ENCODE results near the gene NUTM2D.
"Not testable (repeated sequence)": the region's sequence is repeated elsewhere in the genome, so short reads cannot be mapped to it uniquely, and the experiment has no call there.

Gene NUTM2D, protein sequence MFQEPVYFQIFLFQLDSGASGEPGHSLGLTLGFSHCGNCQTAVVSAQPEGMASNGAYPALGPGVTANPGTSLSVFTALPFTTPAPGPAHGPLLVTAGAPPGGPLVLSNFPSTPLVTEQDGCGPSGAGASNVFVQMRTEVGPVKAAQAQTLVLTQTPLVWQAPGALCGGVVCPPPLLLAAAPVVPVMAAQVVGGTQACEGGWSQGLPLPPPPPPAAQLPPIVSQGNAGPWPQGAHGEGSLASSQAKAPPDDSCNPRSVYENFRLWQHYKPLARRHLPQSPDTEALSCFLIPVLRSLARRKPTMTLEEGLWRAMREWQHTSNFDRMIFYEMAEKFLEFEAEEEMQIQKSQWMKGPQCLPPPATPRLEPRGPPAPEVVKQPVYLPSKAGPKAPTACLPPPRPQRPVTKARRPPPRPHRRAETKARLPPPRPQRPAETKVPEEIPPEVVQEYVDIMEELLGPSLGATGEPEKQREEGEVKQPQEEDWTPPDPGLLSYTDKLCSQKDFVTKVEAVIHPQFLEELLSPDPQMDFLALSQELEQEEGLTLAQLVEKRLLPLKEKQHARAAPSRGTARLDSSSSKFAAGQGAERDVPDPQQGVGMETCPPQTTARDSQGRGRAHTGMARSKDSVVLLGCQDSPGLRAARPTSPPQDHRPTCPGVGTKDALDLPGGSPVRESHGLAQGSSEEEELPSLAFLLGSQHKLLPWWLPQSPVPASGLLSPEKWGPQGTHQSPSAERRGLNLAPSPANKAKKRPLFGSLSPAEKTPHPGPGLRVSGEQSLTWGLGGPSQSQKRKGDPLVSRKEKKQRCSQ

DNA sequence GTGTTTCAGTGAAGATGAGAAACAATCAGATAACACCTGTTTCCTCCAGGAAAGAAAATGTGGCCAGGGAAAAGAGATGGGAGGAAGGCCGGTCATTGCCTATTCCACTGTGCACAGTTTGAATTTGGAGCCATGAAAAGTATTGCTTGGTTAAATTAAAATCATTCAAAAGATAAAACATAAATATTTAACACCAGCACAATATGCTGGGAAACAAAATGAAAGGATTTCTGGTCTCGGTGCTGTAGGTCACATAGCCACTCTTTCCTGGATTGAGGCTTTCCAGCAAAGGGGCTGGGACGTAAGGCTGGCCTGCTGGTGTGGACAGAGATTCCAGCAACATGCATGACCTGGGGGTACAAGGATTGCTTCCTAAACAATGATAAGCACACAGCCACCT is at the start of gene NUTM2D:
NUTM2D (plus strand) TSS at position 301 of the 400 bp plus-strand sequence. CDS start 522 bp downstream, outside the sequence.
- DNase-seq: not testable (repeated sequence)

DNA sequence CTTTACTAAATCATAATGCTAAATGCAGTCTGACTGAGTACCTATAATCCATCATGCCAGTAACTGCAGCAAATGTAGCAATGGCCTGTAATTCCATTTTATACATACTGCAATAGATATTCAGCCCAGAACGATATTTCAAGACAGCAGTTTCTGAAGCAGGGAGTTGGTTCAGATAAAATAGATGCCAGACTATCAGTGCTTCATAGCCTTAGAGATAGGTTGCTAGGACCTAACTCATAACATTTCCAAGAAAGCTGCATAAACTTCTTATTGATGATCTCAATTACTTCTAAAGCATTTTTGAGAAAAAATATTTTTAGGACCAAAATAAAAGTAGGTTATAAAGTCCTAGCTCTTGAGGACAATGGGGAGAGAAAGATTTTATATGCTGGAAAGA is 48.8 kb upstream of the NUTM2D start:
- DNase-seq: not testable (repeated sequence)

DNA sequence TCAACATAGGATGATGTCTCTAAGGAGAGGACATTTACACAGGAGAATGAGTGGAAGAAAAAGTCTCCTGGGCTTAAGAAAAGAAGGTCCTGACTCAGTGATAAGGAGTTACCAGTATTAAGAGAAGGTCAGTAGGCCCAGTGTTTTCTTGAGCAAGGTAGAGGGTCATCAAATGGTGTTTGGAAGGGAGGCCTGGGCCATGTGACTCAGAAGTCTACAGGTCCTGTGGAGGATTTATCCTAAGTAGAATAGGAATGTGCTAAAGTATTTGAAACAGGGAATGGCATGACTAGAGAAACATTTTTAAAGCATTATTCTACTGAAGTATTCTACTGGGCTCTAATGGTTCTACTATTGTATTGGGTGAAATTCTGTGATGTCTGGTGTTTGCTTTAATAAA is 47.9 kb upstream of the NUTM2D start:
- DNase-seq: not testable (repeated sequence)

DNA sequence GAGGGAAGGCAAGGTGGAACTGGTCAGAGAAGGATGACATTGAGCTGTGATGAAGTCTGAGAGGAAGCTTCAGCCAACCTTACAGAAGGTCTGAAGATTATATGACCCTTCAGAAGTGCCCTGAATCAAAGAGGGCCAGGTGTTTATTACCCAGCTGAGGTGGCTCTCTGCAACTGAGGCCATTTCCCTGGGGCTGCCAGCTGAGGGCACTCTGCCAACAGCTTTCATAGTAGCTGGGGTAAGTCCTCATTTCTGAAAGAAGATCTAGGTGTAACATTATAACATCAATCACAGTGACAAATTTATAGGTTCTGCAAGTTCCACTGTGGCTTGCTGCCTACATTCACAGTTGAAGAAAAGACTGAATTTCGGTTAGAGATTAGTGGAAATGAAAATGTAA is 46.0 kb upstream of the NUTM2D start:
- DNase-seq: not testable (repeated sequence)

- not testable (repeated sequence) for DNase-seq
These were observed 43.7 kb upstream of the NUTM2D start for GRCh38 chr10:87313649-87314359.

GRCh38 chr10:87314360-87314973 is 43.1 kb upstream of the NUTM2D start:
- not testable (repeated sequence) for DNase-seq

DNA sequence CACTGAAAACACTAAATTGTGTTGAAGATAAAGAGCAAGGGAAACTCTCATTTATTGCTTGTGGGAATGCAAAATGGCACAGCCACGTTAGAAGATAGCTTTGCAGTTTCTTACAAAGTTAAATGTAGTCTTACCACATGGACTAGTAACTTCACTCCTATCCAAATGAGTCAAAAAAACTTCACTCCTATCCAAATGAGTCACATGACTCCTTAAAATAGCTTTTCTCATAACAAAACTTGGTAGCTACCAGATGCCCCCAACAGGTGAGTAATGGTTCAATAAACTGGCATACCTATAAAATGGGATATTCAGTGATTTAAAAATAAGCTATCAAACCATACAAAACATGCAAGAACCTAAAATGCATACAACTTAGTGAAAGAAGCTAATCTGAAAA is 36.0 kb upstream of the NUTM2D start:
- DNase-seq: not testable (repeated sequence)

GRCh38 chr10:87324559-87324958 is 33.0 kb upstream of the NUTM2D start:
- not testable (repeated sequence) for DNase-seq

- not testable (repeated sequence) for DNase-seq
These were observed 29.6 kb upstream of the NUTM2D start for GRCh38 chr10:87327958-87328357.

- not testable (repeated sequence) for DNase-seq
These were observed 28.4 kb upstream of the NUTM2D start for GRCh38 chr10:87329131-87329530.

- DNase-seq: not testable (repeated sequence)
These were observed 24.9 kb upstream of the NUTM2D start for GRCh38 chr10:87332687-87333086.

DNA sequence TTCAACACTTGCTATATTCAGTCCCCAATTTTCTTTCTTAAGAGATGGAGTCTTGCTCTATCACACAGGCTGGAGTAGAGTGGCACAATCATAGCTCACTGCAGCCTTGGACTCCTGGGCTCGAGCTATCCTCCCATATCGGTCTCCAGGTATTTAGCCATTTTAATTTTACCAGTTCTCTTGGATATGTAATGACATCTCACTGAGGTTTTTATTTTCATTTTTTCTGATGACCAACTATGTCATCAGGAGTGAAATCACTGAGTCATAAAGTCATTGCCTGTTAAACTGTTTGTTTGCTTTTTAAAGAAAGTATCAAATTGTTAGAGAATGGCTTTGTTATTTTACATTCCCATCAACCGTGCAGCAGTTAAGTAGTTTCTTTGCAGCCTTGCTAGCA is 17.1 kb upstream of the NUTM2D start:
- DNase-seq: not testable (repeated sequence)

GRCh38 chr10:87341546-87342142 is 15.9 kb upstream of the NUTM2D start:
- DNase-seq: not testable (repeated sequence)

DNA sequence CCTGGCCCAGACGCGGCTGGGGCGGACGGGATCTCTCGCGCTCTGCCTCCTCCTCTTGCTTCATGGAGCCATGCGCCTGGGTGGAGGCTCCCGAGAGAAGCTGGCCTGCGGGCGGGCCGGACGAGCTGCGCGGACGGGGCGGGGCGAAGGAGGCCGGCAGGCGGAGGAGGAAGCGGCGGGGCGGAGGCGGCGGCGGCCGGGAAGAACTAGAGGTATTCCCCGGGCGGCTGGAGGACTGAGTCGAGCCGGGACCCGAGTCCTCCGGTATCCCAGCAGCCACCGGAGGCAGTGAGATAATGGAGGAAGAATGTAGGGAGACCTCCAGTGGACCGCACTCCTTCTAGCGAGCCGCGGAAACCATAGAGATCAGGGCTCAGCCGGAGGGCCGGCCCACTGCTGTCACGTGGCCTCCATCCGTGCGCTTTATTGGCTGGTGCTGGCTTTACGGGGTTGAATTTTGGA is 15.3 kb upstream of the NUTM2D start:
- DNase-seq: peak; percentile 46

DNA sequence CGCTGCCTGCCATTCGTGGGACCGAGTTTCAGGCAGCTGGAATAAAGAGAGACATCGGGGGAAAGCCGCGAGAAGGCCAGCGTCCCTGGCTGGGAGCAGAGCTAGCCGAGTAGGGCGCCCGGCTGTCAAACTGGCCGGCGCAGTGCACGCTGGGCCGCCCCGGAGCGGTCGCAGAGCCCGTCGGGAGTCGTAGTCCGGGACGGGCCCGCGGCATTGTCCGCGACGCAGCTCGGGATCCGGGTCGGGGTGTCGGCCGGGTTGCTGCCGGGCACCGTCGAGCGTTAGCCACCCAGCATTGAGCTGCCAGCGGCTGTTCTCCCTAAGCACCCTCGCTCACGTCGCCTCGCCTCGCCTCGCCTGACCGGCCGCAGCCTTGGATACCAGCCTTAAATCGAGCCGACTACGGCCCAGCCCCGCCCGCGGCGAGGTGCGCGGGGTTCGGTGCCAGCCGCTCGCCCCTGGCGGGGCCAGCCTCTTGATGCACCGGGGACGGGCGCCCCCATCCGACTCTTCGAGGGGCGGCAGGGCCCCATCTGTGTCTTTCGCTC is 14.8 kb upstream of the NUTM2D start:
- DNase-seq: peak; percentile 6

DNA sequence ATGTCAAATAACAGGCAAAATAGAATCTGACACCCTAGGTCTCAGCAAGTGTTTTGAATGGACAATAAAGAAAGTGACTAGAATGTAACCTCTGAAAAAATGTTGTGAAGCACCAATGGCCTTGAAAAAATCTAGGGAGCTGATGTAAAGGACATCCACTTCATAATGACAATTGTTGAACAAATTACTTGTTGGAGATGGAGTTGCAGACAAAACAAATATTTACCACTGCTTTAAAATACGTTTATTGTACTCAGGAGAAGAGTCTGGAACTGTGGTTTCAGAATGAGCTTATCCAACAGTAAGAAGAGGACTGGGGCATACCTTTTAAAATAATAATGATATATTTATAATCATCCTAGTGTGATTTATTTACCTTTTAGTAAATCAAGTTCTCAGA is 11.8 kb upstream of the NUTM2D start:
- not testable (repeated sequence) for DNase-seq

DNA sequence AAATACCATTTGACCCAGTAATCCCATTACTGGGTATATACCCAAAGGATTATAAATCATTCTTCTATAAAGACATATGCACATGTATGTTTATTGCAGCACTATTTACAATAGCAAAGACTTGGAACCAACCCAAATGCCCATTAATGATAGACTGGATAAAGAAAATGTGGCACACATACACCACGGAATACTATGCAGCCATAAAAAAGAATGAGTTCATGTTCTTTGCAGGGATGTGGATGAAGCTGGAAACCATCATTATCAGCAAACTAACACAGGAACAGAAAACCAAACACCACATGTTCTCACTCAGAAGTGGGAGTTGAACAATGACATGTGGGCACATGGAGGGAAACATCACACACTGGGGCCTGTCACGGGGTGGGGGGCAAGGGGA is 7.4 kb upstream of the NUTM2D start:
- not testable (repeated sequence) for DNase-seq

GRCh38 chr10:87352825-87353224 is 4.7 kb upstream of the NUTM2D start:
- DNase-seq: not testable (repeated sequence)

GRCh38 chr10:87355110-87355509 is 2.4 kb upstream of the NUTM2D start:
- not testable (repeated sequence) for DNase-seq

GRCh38 chr10:87358159-87358558 is 615 bp downstream of the NUTM2D start:
- not testable (repeated sequence) for DNase-seq

GRCh38 chr10:87369514-87370112 is 12.1 kb downstream of the NUTM2D start:
- DNase-seq: not testable (repeated sequence)
